KMS-11 (cell line): ENCODE data around the gene TCP11L1.

Experiments used
- H2AFZ ChIP-seq: fragments of 200-600 bp; sonication (generic); 2 replicates; pipeline ENCODE4 v1.6.1; 2016; ENCODE audit warnings: antibody characterized with exemption, mixed run types, low read depth
- H3K27ac ChIP-seq: fragments of 200-600 bp; sonication (generic); 2 replicates; pipeline ENCODE4 v1.6.1; 2016; ENCODE audit warnings: mild to moderate bottlenecking, mixed run types
- H3K27me3 ChIP-seq: fragments of 200-600 bp; sonication (generic); 2 replicates; pipeline ENCODE4 v1.6.1; 2017; ENCODE audit warnings: mild to moderate bottlenecking, low read depth, mixed run types, moderate library complexity; ENCODE audit not compliant: insufficient read depth
- H3K36me3 ChIP-seq: fragments of 200-600 bp; sonication (generic); 2 replicates; pipeline ENCODE4 v1.6.1; 2017; ENCODE audit warnings: mild to moderate bottlenecking, mixed run types; ENCODE audit not compliant: insufficient read depth
- H3K4me1 ChIP-seq: fragments of 200-600 bp; sonication (generic); 2 replicates; pipeline ENCODE4 v1.6.1; 2016; ENCODE audit warnings: mild to moderate bottlenecking, low read depth, mixed run types; ENCODE audit not compliant: poor library complexity, severe bottlenecking
- H3K4me2 ChIP-seq: fragments of 200-600 bp; sonication (generic); 2 replicates; pipeline ENCODE4 v1.7.0; 2016; ENCODE audit warnings: mild to moderate bottlenecking, mixed run types
- H3K4me3 ChIP-seq: fragments of 200-600 bp; sonication (generic); IDR thresholded peaks from 2 replicates; pipeline ENCODE4 v1.6.1; 2017; ENCODE audit warnings: low read depth, low read length, mixed read lengths; ENCODE audit not compliant: insufficient read depth
- H3K79me2 ChIP-seq: fragments of 200-600 bp; sonication (generic); 2 replicates; pipeline ENCODE4 v1.6.1; 2016; ENCODE audit warnings: low read depth, mixed run types; ENCODE audit not compliant: insufficient read depth
- H3K9ac ChIP-seq: fragments of 200-600 bp; sonication (generic); 2 replicates; pipeline ENCODE4 v1.6.1; 2016; ENCODE audit warnings: mild to moderate bottlenecking, mixed run types
- H4K20me1 ChIP-seq: fragments of 200-600 bp; sonication (generic); 2 replicates; pipeline ENCODE4 v1.6.1; 2016; ENCODE audit warnings: mild to moderate bottlenecking, mixed run types; ENCODE audit not compliant: insufficient read depth
- CTCF ChIP-seq: fragments of 200-600 bp; sonication (generic); conservative IDR thresholded peaks from 2 replicates; pipeline ENCODE4 v1.6.1; 2017; ENCODE audit warnings: low read depth, mild to moderate bottlenecking, antibody characterized with exemption, low read length, moderate library complexity, mixed read lengths

The TCP11L1 gene

DNA sequence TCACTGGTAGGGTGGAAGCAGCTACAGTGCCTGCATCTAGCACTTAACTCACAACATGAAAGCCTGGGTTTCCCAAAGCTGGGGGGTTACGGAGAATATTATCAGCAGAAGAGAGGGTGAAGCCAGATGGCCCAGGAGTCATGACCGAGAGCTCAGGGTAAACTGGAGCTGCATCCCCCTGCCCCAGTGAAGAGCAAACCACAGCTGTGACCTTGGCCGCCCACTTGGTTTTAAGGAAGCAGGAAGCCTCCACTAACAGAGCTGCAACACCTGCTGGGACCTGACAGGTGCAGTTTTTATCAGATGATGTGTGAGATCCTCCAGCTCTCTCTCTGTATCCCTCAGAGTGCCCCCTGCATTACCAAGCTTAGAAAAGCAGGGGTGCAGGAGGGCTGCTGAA is 20.9 kb downstream of the TCP11L1 start:
- Histone ChIP-seq H3K36me3 (no peaks in the 10 kb centered on the region), H3K4me1 (peaks cover 15% of the 10 kb centered on the region), H3K9ac (no peak overlapping the region), H3K27ac (no peak overlapping the region), H3K4me2 (no peak overlapping the region), H3K4me3 (no peak overlapping the region), H3K27me3 (no peaks in the 10 kb centered on the region), H2AFZ (no peak overlapping the region), H3K79me2 (no peaks in the 10 kb centered on the region), H4K20me1 (no peaks in the 10 kb centered on the region)
- TF ChIP-seq CTCF, result no peak

GRCh38 chr11:33062137-33062536 is 22.8 kb downstream of the TCP11L1 start:
- H2AFZ ChIP-seq, result no peak overlapping the region
- H3K9ac ChIP-seq, result no peak overlapping the region
- H3K4me3 ChIP-seq, result no peak overlapping the region
- peaks cover 15% of the 10 kb centered on the region for H3K4me1 ChIP-seq
- H3K36me3 ChIP-seq, result no peaks in the 10 kb centered on the region
- TF ChIP-seq CTCF, result no peak
- H3K79me2 ChIP-seq, result no peaks in the 10 kb centered on the region
- no peak overlapping the region for H3K27ac ChIP-seq
- H4K20me1 ChIP-seq, result no peaks in the 10 kb centered on the region
- no peaks in the 10 kb centered on the region for H3K27me3 ChIP-seq
- H3K4me2 ChIP-seq, result no peak overlapping the region

DNA sequence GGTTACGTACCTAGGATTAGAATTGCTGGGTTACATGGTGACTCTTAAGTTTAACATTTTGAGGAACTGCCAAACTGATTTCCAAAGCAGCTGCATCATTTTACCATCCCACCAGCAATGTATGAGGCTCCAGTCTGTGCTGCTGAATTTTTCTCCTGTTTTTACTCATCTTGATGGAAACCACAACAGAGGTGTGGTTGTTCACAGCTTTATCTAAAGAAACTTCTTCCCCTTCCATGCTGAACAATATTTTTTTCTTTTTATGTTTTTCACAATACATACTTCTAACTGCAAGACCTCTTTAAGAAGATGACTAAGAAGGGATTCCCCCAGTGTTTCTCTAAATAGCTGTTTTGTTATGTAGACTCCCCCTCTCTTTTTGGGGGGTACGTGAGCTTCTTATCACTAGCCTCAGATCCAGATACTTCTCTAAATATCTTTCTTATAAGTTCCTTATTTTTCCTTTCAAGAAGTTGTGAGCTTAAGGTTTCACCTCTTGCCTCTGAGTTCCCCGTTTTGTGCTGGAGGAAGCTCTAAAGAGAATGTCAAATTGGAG is 24.0 kb downstream of the TCP11L1 start:
- Histone ChIP-seq H3K4me2 (no peak overlapping the region), H3K27ac (no peak overlapping the region), H3K36me3 (no peaks in the 10 kb centered on the region)

DNA sequence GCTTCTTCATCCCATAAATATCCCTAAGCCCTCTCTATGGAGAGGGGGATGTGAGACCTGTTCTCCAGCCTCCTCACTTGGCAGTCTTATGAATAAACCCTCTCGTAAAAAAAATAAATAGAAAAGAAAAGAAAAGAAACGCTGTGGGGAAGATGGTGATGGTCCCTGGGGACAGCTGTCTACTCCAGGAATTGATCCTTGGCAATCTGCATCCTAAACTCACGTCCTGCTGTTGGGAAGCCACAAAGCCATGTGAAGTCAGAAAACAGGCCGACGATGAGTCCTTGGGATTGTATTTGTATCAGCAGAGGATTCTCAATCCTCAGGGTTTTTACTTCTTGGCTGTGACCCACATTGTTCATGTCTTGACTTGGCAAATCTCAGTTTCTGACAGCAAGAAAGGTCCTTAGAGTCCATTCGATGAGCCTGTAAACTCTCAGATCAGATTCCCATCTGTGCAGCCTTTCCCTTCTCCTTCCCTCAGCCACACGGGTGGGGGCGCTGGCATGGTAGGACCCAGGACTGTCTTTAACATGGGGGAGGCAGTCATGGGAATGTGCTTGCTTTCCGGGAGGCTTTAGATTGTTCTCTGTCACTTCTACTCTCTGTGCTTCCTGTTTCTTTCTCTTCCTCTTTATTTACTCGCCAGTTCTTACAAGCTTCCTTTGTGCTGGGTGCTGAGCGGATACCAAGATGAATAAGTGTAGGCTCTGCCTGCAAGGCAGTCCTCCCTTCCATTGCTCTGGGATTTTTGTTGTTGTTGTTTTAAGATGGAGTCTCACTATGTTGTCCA is 24.9 kb downstream of the TCP11L1 start:
- H4K20me1 ChIP-seq, result no peaks in the 10 kb centered on the region
- H2AFZ ChIP-seq, result no peak overlapping the region
- no peaks in the 10 kb centered on the region for H3K27me3 ChIP-seq
- H3K4me1 ChIP-seq, result peaks cover 15% of the 10 kb centered on the region
- no peak overlapping the region for H3K4me2 ChIP-seq
- no peak overlapping the region for H3K4me3 ChIP-seq
- no peak for TF ChIP-seq CTCF
- H3K36me3 ChIP-seq, result no peaks in the 10 kb centered on the region
- H3K79me2 ChIP-seq, result no peaks in the 10 kb centered on the region
- H3K9ac ChIP-seq, result no peak overlapping the region
- H3K27ac ChIP-seq, result no peak overlapping the region

More for the DNA sequence above, 24.0 kb downstream of the TCP11L1 start:
- Histone ChIP-seq H2AFZ (no peak overlapping the region), H3K79me2 (no peaks in the 10 kb centered on the region), H3K9ac (no peak overlapping the region), H3K27me3 (no peaks in the 10 kb centered on the region), H4K20me1 (no peaks in the 10 kb centered on the region), H3K4me1 (peaks cover 15% of the 10 kb centered on the region), H3K4me3 (no peak overlapping the region)
- no peak for TF ChIP-seq CTCF
